ENCODE measurements around the gene F12. TPM values are rescaled to one million over a fixed set of nuclear protein-coding genes. Genes with fewer than 3 reads are reported as not detected.

F12 gene
- total and polyA plus RNA-seq, 2 of the 8 experiments (the other 6 are each of a cell fraction or from before 2014, with no cell fraction given): 6.5 to 7.8 TPM

- Histone ChIP-seq H3K4me3 (ENCODE audit: extremely low read depth in 1 of 4, insufficient read depth in 2 of 4, low read depth in 3 of 4, low read length in 4 of 4) (no peak overlapping the region), H3K4me2 (ENCODE audit: insufficient read depth in 1 of 2, low read depth in 2 of 2, low read length in 2 of 2) (no peak overlapping the region), H3K23me2 (ENCODE audit: low read depth, low read length) (peaks cover 4% of the 10 kb centered on the region; the same call in 1 of the 2 replicates), H2AK5ac (ENCODE audit: low read depth, low read length) (peak overlapping the region; percentile 56; the same call in 1 of the 2 replicates), H3K14ac (ENCODE audit: insufficient read length) (no peak overlapping the region), H3K79me2 (ENCODE audit: control insufficient read depth in 1 of 2, insufficient read depth in 2 of 2, low read length in 2 of 2) (no peaks in the 10 kb centered on the region), H3K4me1 (replicated peaks in 1 of 4; ENCODE audit: control insufficient read depth in 3 of 4, insufficient read depth in 4 of 4, low read length in 3 of 4) (peaks cover 0 to under 1% (median 0%) of the 10 kb centered on the region in 4 experiments; a peak in 1 of 7 replicates), H2BK5ac (ENCODE audit: low read depth, low read length) (no peak overlapping the region), H3K27ac (ENCODE audit: low read depth, low read length) (no peak overlapping the region), H3K56ac (replicated peaks; ENCODE audit: insufficient read length, low read depth, low read length) (no peak overlapping the region), H2AFZ (ENCODE audit: low read length) (no peak overlapping the region), H3K9me3 (ENCODE audit: insufficient read depth in 2 of 2, low read depth in 1 of 2, low read length in 1 of 2) (no peaks in the 10 kb centered on the region), H3K23ac (ENCODE audit: insufficient read length) (no peak overlapping the region), H2BK15ac (ENCODE audit: low read length) (no peak overlapping the region), H3K18ac (ENCODE audit: extremely low read depth, low read length) (no peak overlapping the region), H2BK120ac (replicated peaks; ENCODE audit: low read depth, low read length) (no peak overlapping the region), H4K8ac (ENCODE audit: extremely low read depth, insufficient read depth, low read length) (no peak overlapping the region), H3K4ac (replicated peaks; ENCODE audit: insufficient read length, low read depth, low read length) (no peak overlapping the region), H2BK12ac (ENCODE audit: low read depth, low read length) (no peak overlapping the region), H3K27me3 (replicated peaks in 1 of 4; ENCODE audit: control insufficient read depth in 3 of 4, extremely low read depth in 1 of 4, insufficient read depth in 3 of 4, low read length in 3 of 4) (peaks cover 0 to 8% (median 1%) of the 10 kb centered on the region in 4 experiments; a peak in 2 of 7 replicates), H4K5ac (ENCODE audit: insufficient read length, low read depth, low read length) (no peak overlapping the region), H3K36me3 (ENCODE audit: control insufficient read depth in 2 of 4, insufficient read depth in 4 of 4, low read length in 3 of 4) (no peaks in the 10 kb centered on the region), H2BK20ac (ENCODE audit: low read length) (no peak overlapping the region), H4K20me1 (replicated peaks in 1 of 2; ENCODE audit: control insufficient read depth in 1 of 2, insufficient read depth in 2 of 2, low read length in 2 of 2) (no peaks in the 10 kb centered on the region), H3K79me1 (ENCODE audit: low read depth, low read length) (no peaks in the 10 kb centered on the region), H4K91ac (replicated peaks; ENCODE audit: insufficient read length, low read length) (no peak overlapping the region), H3K9ac (replicated peaks in 1 of 4; ENCODE audit: extremely low read depth in 1 of 4, low read depth in 3 of 4, low read length in 3 of 4) (no peak overlapping the region)
- 81% methylated on average over 3 of the region's 3 CpGs; no CpG with 5 or more reads in 1 of the 2 experiments for WGBS, 2 experiments (ENCODE audit: extremely low coverage in 1 of 2, insufficient coverage in 1 of 2, insufficient read length in 1 of 2, insufficient replicate concordance in 2 of 2, low coverage in 1 of 2, low lambda C conversion rate in 2 of 2, missing lambda C conversion rate in 1 of 2)
- POLR2A ChIA-PET (ENCODE audit: partially characterized antibody): interaction anchor here (0.9 kb wide), 1 partner anchor 96 kb away, joined by 3 read pairs; no protein-coding TSS in a partner anchor
- CTCF ChIA-PET (ENCODE audit: partially characterized antibody): interaction anchor here (0.6 to 11.2 kb wide), 5 partner anchors 12 to 1038 kb away, joined by 3 to 142 read pairs (median 3); no protein-coding TSS in a partner anchor
- DNase-seq (ENCODE audit: low read depth in 1 of 2, low spot score in 2 of 2) (no peak), FAIRE-seq (no peak)
- no peak for TF ChIP-seq TAF7 (optimal IDR thresholded peaks at IDR 0.05; ENCODE audit: borderline replicate concordance, low read depth, low read length)
- TF ChIP-seq NRF1 (IDR thresholded peaks at IDR 0.05; ENCODE audit: low read depth, low read length): no peak
- no peak for TF ChIP-seq TCF12 (IDR thresholded peaks at IDR 0.05; ENCODE audit: low read depth, low read length)
- no peak for TF ChIP-seq SAP30 (IDR thresholded peaks at IDR 0.05; ENCODE audit: insufficient read depth, insufficient replicate concordance, low read length)
- TF ChIP-seq SRF (IDR thresholded peaks at IDR 0.05; ENCODE audit: low read depth, low read length): no peak
- no peak for TF ChIP-seq BACH1 (IDR thresholded peaks at IDR 0.05; ENCODE audit: low read length)
- TF ChIP-seq MAFK (IDR thresholded peaks at IDR 0.05; ENCODE audit: low read depth, low read length): no peak
- no peak for TF ChIP-seq TBP (IDR thresholded peaks at IDR 0.05; ENCODE audit: low read depth, low read length)
- TF ChIP-seq, protein P1, sequence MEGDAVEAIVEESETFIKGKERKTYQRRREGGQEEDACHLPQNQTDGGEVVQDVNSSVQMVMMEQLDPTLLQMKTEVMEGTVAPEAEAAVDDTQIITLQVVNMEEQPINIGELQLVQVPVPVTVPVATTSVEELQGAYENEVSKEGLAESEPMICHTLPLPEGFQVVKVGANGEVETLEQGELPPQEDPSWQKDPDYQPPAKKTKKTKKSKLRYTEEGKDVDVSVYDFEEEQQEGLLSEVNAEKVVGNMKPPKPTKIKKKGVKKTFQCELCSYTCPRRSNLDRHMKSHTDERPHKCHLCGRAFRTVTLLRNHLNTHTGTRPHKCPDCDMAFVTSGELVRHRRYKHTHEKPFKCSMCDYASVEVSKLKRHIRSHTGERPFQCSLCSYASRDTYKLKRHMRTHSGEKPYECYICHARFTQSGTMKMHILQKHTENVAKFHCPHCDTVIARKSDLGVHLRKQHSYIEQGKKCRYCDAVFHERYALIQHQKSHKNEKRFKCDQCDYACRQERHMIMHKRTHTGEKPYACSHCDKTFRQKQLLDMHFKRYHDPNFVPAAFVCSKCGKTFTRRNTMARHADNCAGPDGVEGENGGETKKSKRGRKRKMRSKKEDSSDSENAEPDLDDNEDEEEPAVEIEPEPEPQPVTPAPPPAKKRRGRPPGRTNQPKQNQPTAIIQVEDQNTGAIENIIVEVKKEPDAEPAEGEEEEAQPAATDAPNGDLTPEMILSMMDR (IDR thresholded peaks at IDR 0.05; ENCODE audit: control extremely low read depth in 1 of 3, insufficient read depth in 1 of 3, low read depth in 1 of 3, low read length in 3 of 3): no peak
- TF ChIP-seq RFX5 (IDR thresholded peaks at IDR 0.05; ENCODE audit: borderline replicate concordance, low read depth, low read length): no peak
- TF ChIP-seq YY1 (IDR thresholded peaks at IDR 0.05; ENCODE audit: low read depth, low read length): no peak
- TF ChIP-seq RXRA (IDR thresholded peaks at IDR 0.05; ENCODE audit: insufficient read depth, low read depth, low read length): no peak
Observed at GRCh38 chr5:177356746-177357145, 52.6 kb downstream of the F12 start.
